HG02885 (cell line): Measurements from ENCODE around the gene ATP2A3.
"Not testable (repeated sequence)": the region's sequence is repeated elsewhere in the genome, so short reads cannot be mapped to it uniquely, and the experiment has no call there.

ENCODE experiments used
- ATAC-seq: cut with Tn5 transposase; IDR thresholded peaks from one replicate; pipeline ENCODE4 v1.9.1; 2021; ENCODE audit warnings: mild to moderate bottlenecking; ENCODE audit not compliant: unreplicated experiment, poor library complexity

ATP2A3 gene

DNA sequence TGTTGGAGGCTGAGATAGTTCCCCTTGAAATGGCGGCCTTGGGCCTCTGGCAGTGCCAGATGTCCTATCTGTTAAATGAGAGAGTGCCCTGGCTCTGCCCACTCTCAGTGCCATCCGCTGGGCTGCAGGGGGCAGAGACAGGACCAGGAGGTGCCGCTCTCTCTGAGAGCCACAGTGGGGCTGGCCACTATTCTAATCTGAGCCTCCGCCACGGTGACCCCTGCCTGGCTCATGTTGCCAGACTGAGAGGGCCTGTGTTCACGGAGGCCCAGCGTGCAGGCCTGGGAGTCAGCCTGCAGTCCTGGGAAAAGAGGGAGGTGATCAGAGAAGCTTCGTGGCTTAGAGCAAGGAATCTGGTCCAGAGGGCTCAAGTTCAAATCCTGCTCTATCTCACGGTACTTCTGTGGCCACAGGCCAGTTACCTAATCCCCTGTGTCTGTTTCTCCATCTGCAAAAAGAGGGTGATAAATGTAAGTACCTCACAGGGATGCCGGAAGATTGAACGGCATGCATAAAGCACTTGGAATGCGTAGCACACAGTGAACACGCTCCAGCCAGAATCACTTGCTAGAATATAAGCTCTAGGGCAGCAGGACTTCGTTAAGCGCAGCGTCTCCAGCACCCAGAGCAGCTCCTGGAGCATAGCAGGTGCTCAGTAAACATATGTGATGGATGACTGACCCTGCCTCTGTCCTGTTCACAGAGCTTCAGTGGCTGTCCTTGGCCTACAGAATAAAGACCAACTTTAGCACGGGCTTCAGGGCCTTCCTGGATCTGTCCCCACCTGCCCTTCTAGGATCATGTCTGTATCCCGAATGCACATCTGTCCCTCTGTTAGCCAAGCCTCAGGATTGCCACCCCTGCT lies 6.3 kb downstream of the ATP2A3 start:
- ATAC-seq, result no peak

DNA sequence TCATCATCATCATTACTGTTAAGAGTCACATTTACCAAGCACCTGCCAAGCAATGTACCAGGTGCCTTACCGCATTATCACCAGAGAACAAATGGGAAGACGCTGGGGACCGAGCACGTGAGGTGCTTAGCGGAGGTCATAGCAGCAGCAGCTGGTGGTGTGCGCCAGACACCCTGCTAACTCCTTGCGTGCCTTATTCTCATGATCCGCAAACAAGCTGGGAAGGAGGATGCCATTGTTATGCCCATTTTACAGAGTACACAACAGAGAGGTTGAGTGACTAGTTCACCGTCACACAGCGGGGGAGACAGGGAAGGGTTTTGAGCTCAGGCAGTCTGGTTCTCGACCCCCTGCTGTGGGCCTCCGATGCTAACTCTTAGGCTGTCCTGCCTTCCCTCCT lies 7.3 kb downstream of the ATP2A3 start:
- no peak for ATAC-seq

DNA sequence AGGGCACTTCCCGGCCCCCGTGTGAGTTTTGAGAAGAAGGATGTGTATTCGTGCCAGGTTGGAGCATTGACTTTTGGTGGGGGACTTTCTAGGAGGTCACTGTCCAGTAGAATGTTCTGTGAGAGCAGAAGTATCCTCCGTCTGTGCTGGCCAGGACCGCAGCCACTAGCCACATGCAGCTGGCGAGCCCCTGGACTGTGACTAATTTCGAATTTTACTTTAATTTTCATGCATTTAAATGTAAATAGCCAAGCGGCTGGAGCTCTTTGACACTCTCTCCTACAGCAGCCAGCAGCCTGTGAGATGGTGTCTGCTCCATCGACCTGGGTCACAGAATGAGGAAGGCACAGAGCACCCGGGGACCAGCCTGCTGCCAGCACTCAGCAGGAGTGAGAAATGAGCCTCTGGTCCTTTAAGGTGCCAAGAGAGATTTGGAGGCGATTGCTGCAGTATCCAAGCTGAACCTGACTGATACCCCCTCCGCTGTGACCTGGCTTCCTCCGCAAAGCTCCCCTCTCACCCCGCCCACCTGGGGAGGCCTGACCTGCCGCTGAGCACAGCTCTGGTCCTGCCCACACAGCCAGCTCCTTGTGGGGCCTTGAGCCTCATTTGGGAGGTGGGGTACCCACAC lies 7.8 kb downstream of the ATP2A3 start:
- no peak for ATAC-seq

DNA sequence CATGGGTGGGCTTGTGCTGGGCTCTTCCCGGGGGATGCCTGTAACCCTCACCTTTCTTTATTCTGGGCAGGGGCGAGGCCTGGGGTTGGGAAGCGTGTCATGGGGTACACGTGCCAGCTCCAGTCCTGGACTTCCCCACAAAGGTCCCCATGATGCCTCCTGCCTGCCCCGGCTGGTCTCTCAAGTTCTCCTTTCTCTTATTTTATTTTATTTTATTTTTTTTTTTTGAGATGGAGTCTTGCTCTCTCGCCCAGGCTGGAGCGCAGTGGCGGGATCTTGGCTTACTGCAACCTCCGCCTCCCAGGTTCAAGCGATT lies 8.6 kb downstream of the ATP2A3 start:
- no peak for ATAC-seq

DNA sequence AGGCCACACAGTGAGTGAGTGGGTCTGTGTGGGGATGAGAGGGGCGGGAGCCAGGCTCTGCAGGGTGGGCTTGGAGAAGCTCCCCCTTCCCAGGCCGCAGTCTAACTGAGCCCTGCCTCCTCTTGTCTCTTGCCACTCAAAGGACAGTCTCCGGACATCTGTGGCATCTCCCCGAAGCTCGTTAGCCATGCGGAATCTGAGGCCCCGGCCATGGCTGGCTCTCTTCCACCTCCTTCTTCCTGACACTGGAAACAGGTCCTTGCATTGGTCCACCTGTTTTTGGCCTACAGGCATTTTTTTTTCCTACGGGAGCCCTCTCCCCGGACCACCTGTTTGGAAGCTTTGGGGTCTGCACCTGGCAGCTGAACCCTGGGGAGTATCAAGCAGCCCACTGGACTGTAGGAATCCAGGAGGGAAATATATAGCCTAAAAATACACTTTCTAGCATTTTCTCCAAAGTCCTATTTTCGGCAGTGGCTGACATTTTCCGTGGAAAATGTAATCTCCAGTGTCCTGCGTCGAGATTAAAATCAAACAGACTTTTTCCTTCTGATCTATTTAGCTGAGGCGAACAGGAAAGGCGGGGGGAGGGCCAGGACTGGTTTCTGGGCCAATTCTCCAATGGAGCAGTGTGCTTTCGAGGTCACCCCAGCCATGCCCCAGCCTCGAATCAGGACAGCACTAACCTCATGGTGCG lies 9.1 kb downstream of the ATP2A3 start:
- ATAC-seq, result no peak

DNA sequence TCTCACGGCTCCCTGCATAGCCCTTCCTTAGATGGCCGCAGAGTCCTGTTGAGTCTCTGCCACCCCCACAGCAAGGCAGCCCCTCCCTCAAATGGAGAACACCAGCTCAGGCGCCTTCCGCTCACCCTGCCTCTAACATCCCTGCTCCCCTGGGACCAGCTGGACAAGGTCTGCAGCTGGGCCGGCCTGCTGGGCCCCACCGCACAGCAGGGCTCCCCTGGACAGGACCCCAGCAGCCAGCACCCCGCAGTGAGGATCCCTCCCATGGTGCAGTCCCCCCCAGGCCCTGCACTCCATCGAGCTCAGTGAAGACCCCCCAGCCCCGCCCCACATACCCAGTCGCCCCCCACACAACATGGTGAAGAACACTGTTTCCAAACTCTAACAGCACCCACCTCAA lies 10.2 kb downstream of the ATP2A3 start:
- ATAC-seq, result no peak

DNA sequence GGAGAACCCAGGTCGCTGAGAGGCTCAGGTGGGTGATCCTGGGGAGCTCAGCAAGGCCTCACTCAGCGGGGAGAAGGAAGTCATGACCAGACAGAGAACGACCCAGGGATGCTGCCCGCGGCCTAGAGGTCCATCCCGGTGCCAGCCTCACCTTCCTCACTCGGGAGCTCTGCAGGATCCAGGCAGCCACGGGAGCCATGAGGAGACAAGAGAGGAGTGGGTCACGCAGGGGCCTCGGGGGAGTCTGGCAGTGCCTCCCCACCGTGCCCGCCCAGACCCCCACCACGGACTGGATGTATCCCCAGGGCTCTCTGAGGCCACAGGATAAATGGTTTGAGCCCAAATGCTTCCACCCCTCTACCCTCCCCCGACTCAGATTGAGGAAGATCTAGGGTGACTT lies 10.7 kb downstream of the ATP2A3 start:
- ATAC-seq, result no peak

DNA sequence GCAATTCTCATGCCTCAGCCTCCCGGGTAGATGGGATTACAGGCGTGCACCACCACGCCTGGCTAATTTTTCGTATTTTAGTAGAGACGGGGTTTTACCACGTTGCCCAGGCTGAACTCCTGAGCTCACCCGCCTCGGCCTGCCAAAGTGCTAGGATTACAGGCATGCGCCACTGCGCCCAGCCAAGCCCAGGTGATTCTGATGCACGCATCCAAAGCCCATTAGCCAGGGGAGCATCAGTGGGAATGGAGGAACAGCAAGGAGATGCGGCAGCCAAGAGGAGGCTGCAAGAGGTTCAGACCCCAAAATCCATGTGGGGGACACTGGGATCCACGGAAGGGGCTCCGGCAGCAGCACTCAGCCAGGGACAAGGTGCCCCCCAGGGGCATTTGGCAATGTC lies 12.1 kb downstream of the ATP2A3 start:
- ATAC-seq, result no peak

DNA sequence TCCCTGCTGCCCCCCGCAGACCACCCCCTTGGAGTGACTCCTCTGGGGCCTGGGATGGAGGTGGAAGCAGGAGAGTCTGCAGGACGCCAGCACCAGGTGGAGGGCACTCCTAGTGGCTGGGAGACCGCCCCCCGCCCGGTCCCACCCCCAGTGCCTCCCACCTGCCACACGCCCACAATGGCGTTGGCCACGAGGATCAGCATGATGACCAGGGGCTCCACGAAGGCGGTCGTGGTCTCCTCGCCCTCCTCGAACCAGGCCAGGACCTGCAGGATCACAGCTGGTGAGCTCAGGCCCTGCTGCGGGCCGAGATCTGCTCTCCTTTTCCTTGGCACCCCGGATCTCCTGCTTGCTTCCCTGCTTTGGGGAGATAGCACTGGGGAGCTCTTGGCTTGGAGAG lies 12.8 kb downstream of the ATP2A3 start:
- ATAC-seq, result no peak

DNA sequence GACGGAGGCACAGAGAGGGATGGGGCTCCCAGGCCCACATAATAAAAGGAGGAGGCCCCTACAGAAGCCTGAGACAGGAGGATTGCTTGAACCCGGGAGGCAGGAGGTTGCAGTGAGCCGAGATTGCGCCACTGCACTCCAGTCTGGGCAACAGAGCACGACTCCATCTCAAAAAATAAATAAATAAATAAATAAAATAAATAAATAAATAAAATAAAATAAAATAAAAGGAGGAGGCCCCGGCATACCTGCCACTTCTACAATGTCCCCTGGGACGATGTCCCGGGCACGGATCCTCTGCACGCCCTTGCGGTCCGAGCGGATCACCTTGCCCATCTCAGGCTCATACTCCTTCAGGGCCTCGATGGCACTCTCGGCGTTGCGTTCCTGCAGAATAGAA lies 13.2 kb downstream of the ATP2A3 start:
- no peak for ATAC-seq

DNA sequence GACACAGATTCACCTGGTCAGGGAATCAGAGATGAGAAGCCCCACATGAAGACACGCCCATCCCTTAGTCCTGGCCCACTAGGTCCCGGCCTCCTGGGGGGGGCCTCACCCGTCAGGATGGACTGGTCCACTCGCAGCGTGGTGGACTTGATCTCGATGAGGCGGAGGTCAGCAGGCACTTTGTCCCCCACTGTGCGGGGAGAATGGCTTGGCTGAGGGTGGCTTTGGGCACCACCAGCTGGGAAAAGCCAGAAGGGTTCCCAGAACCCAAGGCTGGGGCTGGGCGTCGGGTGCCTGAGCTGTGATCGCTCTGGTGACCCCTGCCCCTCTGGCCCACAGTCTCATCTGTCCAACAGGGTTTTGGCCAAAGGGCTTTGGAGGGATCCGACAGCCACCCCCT lies 13.7 kb downstream of the ATP2A3 start:
- no peak for ATAC-seq

DNA sequence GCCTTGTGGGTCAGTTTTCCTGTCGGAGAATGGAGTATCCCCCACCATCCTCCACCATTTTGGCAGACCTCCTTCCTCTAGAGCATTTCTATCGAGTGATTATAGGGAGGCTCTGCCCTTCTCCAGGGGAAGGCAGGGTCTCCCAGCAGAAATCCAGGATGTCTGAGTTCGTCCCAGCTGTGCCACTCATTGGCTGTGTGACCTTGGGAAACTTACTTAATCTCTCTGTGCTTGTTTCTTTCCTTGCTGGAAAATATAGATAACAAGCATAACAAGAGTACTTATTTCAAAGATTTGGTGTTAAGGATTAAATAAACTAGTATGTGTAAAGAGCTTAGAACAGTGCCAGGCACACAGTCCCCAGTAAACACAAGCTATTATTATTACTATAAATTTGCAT lies 14.8 kb downstream of the ATP2A3 start:
- no peak for ATAC-seq

DNA sequence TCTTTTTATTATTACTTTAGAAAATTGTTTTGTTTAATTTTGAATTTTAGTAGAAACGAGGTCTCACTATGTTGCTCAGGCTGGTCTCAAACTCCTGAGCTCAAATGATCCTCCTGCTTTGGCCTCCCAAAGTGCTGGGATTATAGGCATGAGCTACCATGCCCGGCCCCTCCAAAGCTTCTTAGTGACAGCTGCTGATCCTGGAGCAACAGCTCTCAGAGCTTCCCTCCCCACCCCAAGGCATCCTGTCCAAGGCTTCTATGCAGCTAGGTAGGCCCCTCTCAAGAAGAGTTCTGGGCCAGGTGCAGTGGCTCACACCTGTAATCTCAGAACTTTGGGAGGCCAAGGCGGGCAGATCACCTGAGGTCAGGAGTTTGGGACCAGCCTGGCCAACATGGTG lies 15.7 kb downstream of the ATP2A3 start:
- ATAC-seq, result not testable (repeated sequence)

DNA sequence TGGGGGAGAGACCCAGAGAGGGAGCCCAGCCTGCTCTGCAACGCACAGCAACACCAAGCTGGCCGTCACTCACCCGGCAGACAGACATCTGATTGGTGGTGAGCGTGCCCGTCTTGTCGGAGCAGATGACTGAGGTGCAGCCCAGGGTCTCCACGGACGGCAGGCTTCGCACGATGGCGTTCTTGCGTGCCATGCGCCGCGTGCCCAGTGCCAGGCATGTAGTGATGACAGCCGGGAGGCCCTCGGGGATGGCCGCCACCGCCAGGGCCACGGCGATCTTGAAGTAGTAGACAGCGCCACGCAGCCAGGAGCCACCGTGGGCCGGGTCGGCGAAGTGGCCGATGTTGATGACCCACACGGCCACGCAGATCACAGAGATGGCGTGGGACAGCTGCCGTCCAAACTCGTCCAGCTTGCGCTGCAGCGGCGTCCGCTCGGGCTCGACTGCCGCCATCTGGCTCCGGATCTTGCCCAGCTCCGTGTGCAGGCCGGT lies 16.9 kb downstream of the ATP2A3 start:
- ATAC-seq, result no peak

DNA sequence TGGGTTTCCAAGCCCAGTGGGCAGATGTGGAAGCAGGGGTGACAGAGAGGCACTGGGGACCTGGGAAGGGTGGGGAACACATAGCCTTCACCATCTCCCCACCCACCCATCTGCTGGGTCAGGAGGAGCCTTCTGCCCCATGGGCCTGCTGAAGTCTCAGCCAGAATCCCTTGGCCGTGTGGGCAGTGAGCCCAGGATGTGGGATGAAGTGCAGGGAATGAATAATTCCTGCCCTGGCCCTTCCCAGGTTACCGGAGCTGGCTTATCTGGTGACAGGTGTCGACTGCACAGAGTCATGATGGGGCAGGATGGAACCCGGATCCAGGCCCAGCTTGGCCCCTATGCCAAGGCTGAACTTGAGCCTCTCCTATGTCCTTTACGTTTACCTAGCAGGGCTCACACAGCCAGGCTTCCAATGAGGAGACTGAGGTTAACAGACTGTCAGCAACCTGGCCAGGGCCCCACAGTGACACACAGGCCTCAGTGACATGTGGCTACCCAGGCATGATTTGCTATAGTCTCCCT lies 17.5 kb downstream of the ATP2A3 start:
- ATAC-seq, result no peak

DNA sequence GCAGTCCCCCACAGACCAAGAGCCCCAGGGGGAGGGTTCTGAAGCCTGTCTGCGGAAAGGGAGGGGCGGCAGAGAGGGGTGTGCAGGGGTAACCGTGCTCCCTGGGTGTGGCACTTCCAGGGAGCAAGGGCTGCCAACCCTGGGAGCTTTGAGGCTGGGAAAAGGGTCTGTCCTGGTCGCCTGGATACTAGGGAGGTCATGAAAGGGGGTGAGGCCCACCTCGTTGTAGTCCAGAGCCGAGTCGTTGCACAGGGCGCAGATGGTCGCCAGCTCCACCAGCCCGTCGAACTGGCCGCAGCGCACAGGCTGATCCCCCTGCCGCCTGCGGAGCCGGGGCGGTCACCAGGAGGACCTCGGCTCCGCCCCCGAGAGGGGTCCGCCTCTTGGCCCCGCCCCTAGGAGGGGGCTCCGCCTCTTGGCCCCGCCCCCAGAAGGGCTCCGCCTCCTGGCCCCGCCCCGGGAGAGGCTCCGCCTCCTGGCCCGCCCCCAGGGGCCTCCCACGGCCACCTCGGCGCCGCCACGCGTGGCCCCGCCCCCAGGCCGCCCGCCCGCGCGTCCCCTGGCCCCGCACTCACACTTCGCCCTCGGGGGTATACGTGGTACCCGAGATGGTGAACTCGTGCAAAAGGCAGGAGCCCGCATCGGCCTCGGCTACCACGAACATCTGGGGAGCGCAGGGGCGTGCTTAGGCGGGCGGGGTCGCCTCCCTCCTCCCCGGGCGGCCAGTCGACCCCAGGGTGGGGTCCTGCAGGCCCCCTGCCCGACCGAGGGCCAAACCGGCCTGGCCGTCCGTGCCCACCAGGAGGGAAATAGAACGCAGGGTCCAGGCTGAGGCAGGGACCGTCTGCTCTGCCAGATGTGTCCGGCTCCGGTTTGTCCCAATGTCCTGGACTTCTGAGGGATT lies 19.5 kb downstream of the ATP2A3 start:
- ATAC-seq, result no peak

DNA sequence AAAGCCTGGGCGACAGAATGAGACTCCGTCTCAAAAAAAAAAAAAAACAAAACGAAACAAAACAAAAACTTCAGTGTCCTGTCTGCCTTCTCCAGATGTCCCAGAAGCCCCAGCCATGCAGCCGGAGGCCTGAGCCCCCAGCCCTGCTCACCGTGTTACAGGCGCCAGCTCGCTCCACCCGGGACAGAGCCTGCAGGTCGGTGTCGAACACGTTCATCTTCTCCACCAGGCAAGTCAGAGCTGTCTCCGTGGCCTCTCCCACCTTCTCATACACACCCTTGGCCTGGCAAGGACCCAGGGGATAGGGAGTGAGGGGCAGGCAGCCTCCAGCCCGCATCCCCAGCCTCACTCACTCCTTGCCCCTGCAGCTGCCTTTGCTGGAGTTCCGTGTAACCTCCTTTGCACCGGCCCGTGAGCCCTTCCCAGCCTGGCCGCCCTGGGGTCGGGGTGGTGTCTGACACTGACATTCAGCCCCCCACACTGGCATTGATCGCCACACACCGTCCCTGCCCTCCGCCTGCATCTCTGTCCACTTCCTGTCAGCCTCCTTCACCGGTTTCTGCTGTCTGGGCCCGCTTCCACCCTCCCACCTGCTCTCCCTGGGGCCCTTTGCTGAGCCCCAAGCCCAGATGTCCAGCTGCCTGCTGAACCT lies 20.9 kb downstream of the ATP2A3 start:
- ATAC-seq, result no peak

DNA sequence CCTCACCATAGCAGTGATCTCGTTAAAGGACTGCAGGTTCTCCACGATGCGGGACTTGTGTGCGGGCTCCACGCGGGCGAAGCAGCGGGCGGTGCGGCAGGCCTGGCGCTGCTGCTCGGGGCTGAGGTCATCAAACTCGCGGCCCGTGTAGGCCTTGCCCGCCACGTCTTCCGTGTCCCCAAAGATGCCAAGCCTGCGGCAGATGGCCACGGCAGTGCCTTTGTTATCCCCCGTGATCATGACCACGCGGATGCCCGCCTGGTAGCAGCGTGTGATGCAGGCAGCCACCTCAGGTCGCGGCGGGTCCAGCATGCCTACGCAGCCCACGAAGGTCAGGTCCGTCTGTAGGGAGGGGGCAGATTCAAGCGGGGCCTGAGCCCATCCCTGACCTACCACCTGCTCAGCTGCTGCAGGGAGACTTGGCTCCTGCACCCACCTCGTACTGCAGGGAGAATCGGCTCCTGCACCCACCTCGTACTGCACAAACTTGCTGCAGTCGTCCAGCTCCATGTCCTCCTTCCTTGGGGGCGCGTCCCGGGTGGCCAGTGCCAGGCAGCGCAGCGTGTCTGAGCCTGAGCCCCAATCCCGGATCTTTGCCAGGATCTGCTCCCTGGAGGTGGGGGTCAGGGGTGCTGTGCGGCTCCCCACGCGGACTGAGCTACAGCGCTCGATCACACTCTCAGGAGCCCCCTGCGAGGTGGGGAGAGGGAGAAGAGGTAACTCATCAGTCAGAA lies 23.1 kb downstream of the ATP2A3 start:
- ATAC-seq, result no peak

DNA sequence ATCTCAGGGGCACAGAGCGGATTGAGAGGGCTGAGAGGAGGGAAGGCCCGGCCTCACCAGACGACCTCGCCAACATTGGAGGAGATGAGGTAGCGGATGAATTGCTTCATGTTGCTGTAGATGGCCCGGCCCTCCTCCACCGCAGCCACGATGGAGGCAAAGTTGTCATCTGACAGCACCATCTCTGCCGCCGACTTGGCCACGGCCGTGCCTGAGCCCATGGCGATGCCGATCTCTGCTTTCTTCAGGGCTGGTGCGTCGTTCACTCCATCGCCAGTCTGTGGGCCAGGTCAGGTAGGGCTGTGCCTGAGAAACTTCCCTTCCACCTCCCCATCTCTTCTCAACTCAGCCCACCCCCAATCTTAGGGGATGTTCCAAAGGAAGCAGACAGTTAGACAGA lies 26.9 kb downstream of the ATP2A3 start:
- no peak for ATAC-seq
